Vagina (tissue), 2 donors: ENCODE results near the gene TM9SF4. TPM values are rescaled to one million over a fixed set of nuclear protein-coding genes. Genes with fewer than 3 reads are reported as not detected.
A peak's percentile ranks its signal among the peaks of the same experiment; 100 is the strongest.
"Not testable (repeated sequence)": the region's sequence is repeated elsewhere in the genome, so short reads cannot be mapped to it uniquely, and the experiment has no call there.

ENCODE experiments used
- DNase-seq, 2 donors: peaks; one replicate each; pipeline ENCODE4 v3.0.0-alpha.2; 2017; ENCODE audit errors: extremely low spot score in 2 of 2
- H3K27ac ChIP-seq: fragments of 200-600 bp; sonication (generic); one replicate; pipeline ENCODE4 v1.5.1; 2019
- H3K27me3 ChIP-seq: fragments of 200-600 bp; sonication (generic); one replicate; pipeline ENCODE4 v1.5.1; 2019
- H3K36me3 ChIP-seq, 2 donors: fragments of 200-600 bp; sonication (generic); one replicate each; pipeline ENCODE4 v1.5.1; 2017 to 2019
- H3K4me1 ChIP-seq: fragments of 200-600 bp; sonication (generic); one replicate; pipeline ENCODE4 v1.5.1; 2019
- H3K4me3 ChIP-seq, 2 donors: fragments of 200-600 bp; sonication (generic); 1 replicate in 1 of 2; 2 replicates in 1 of 2; pipeline ENCODE4 v1.5.1; 2016 to 2019
- H3K9me3 ChIP-seq: fragments of 200-600 bp; sonication (generic); one replicate; pipeline ENCODE4 v1.5.1; 2019
- CTCF ChIP-seq, 3 experiments: fragments of 450-650 bp in 2 of 3; fragments of 200-600 bp in 1 of 3; sonication (generic) in 1 of 3; IDR thresholded peaks; one replicate each; pipeline ENCODE4 v1.5.1; 2017 to 2019; ENCODE audit warnings: antibody characterized with exemption in 3 of 3, mild to moderate bottlenecking in 2 of 3, moderate library complexity in 2 of 3
- POLR2A ChIP-seq, 2 donors: fragments of 450-650 bp; IDR thresholded peaks; one replicate each; pipeline ENCODE4 v1.6.1; 2017; ENCODE audit warnings: antibody characterized with exemption in 2 of 2, mild to moderate bottlenecking in 2 of 2, moderate library complexity in 2 of 2
- POLR2AphosphoS5 ChIP-seq, 2 donors: sonication (generic); formaldehyde crosslinking; IDR thresholded peaks; one replicate each; pipeline ENCODE4 v1.9.0; 2017; ENCODE audit warnings: antibody characterized with exemption in 2 of 2, mild to moderate bottlenecking in 2 of 2, low read depth in 1 of 2; ENCODE audit not compliant: insufficient read depth in 1 of 2
- intact Hi-C: fragments of 100-400 bp; cut with DNase I; formaldehyde crosslinking; loops from one replicate; pipeline ENCODE4 v1.15.1; 2023
- total RNA-seq: library from RNA; depleted of rRNA; stranded (reverse); fragments of >200 nt; gene quantifications from one replicate; pipeline ENCODE4 v1.2.3, GENCODE V29; 2016

TM9SF4 gene
- total RNA-seq, 1 donor from 2014 or later = 32.2 TPM

GRCh38 chr20:32189691-32190615, 80.4 kb downstream of the TM9SF4 start:
- H3K27me3 ChIP-seq = no peaks in the 10 kb centered on the region

GRCh38 chr20:32190616-32191415, 81.3 kb downstream of the TM9SF4 start:
- H3K27ac ChIP-seq = peak overlapping the region; percentile 81
- no peak for TF ChIP-seq POLR2A (IDR thresholded peaks at IDR 0.05)
- DNase-seq = no peak
- H3K9me3 ChIP-seq = no peaks in the 10 kb centered on the region
- intact Hi-C loops = no loop called here
- peak overlapping the region; percentile 62 to 83 for H3K4me3 ChIP-seq
- peaks cover 0 to 13% of the 10 kb centered on the region in 2 donors for H3K36me3 ChIP-seq
- H3K27me3 ChIP-seq = no peaks in the 10 kb centered on the region
- H3K4me1 ChIP-seq = peaks cover 25% of the 10 kb centered on the region

More at GRCh38 chr20:32189691-32190615, 80.4 kb downstream of the TM9SF4 start:
- peaks cover 25% of the 10 kb centered on the region for H3K4me1 ChIP-seq
- H3K27ac ChIP-seq = peak overlapping the region; percentile 81
- TF ChIP-seq POLR2AphosphoS5 (IDR thresholded peaks at IDR 0.05; ENCODE audit: insufficient read depth in 1 of 2, low read depth in 1 of 2) (peak in 1 of 2 donors; percentile 10), POLR2A (IDR thresholded peaks at IDR 0.05) (no peak)
- no peaks in the 10 kb centered on the region for H3K9me3 ChIP-seq
- no peak for DNase-seq
- H3K36me3 ChIP-seq = peaks cover 0 to 4% of the 10 kb centered on the region in 2 donors
- H3K4me3 ChIP-seq = peak overlapping the region; percentile 62 to 83
- intact Hi-C loops = no loop called here

GRCh38 chr20:32191422-32191821, 81.9 kb downstream of the TM9SF4 start:
- no peaks in the 10 kb centered on the region for H3K27me3 ChIP-seq
- no peak overlapping the region for H3K27ac ChIP-seq
- intact Hi-C loops = no loop called here
- TF ChIP-seq POLR2A (IDR thresholded peaks at IDR 0.05) (no peak), POLR2AphosphoS5 (IDR thresholded peaks at IDR 0.05; ENCODE audit: insufficient read depth in 1 of 2, low read depth in 1 of 2) (no peak), CTCF (IDR thresholded peaks at IDR 0.05) (no peak)
- DNase-seq = no peak
- peaks cover 25% of the 10 kb centered on the region for H3K4me1 ChIP-seq
- no peak overlapping the region for H3K4me3 ChIP-seq
- no peaks in the 10 kb centered on the region for H3K9me3 ChIP-seq
- H3K36me3 ChIP-seq = peaks cover 0 to 17% of the 10 kb centered on the region in 2 donors

- no peak for TF ChIP-seq CTCF (IDR thresholded peaks at IDR 0.05)
- TF ChIP-seq POLR2A (IDR thresholded peaks at IDR 0.05) = no peak
- TF ChIP-seq POLR2AphosphoS5 (IDR thresholded peaks at IDR 0.05; ENCODE audit: insufficient read depth in 1 of 2, low read depth in 1 of 2) = no peak
- Histone ChIP-seq H3K27me3 (no peaks in the 10 kb centered on the region), H3K9me3 (no peaks in the 10 kb centered on the region), H3K4me1 (peaks cover 25% of the 10 kb centered on the region), H3K36me3 (peaks cover 0 to 22% of the 10 kb centered on the region in 2 donors), H3K27ac (no peak overlapping the region), H3K4me3 (no peak overlapping the region)
- DNase-seq = no peak
- intact Hi-C loops = no loop called here
Observed at GRCh38 chr20:32191873-32192272, 82.4 kb downstream of the TM9SF4 start.

GRCh38 chr20:32192698-32193097, 83.2 kb downstream of the TM9SF4 start:
- DNase-seq = no peak
- Histone ChIP-seq H3K27me3 (no peaks in the 10 kb centered on the region), H3K27ac (no peak overlapping the region), H3K4me3 (no peak overlapping the region), H3K4me1 (peaks cover 25% of the 10 kb centered on the region), H3K9me3 (no peaks in the 10 kb centered on the region), H3K36me3 (peaks cover 0 to 30% of the 10 kb centered on the region in 2 donors)
- intact Hi-C loops = no loop called here
- TF ChIP-seq POLR2A (IDR thresholded peaks at IDR 0.05) (no peak), POLR2AphosphoS5 (IDR thresholded peaks at IDR 0.05; ENCODE audit: insufficient read depth in 1 of 2, low read depth in 1 of 2) (no peak), CTCF (IDR thresholded peaks at IDR 0.05) (no peak)

GRCh38 chr20:32193336-32193735, 83.8 kb downstream of the TM9SF4 start:
- H3K27me3 ChIP-seq, intact Hi-C loops, H3K9me3 ChIP-seq, H3K27ac ChIP-seq, H3K4me3 ChIP-seq, DNase-seq: not testable (repeated sequence)
- peaks cover 20% of the 10 kb centered on the region for H3K4me1 ChIP-seq
- peaks cover 0 to 37% of the 10 kb centered on the region in 2 donors for H3K36me3 ChIP-seq
